ENCODE data around the gene CENPO.

The CENPO gene

DNA sequence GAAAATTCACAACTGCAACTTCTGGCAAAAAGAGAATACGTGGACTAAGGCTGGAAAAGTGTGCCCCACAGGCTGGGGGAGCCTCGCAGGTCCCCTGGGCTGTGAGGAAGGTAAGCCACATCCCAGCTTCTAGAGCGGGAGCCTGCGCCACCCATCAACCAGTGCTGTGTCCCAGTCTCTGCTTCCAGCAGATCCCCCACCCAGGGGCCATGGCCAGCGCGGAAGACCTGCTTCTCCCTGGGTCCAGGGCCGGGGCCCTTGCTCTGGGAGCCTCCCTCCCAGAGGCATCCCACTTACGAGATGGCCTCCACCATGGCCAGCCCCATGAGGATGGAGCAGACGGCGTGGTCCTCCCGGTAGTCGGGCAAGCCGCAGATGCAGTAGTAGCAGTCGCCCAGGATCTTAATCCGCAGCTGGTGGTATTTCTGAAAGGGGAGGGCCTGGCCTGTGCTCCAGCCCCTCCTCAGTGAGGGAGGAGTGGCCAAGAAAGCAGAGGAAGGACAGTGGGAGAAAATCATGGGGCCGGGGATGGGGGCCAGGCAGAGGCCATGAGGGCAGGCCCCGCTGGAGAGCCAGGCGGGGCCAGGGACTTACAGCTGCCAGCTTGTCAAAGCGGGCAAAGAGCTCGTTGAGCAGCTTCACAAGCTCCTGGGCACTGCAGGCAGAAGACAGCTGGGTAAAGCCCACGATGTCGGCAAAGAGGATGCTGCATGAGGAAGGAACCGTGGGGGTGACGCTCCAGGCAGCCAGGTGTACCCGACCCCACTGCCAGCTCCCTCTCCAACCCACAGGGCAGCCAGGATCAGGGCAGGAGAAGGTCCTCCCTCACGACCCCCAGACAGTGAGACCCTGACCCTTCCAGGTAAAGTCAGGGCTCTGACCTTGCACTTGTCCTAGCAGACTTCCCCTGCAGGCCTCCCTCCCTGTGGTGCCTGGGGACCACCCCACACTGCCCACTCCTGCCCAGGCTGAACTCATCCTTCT lies 48.0 kb downstream of the CENPO start:
- TF ChIP-seq POLR2A (IDR thresholded peaks at IDR 0.05; ENCODE audit: low read depth, low read length) (no peak), POLR2AphosphoS5 (IDR thresholded peaks at IDR 0.05; ENCODE audit: low read depth, low read length) (no peak), SPI1 (IDR thresholded peaks at IDR 0.05; ENCODE audit: low read depth, low read length) (no peak), PAX5 (IDR thresholded peaks at IDR 0.05; ENCODE audit: insufficient read depth, low read length, severe bottlenecking) (no peak), TAF1 (IDR thresholded peaks at IDR 0.05; ENCODE audit: low read depth, low read length) (no peak)
- FAIRE-seq = no peak

DNA sequence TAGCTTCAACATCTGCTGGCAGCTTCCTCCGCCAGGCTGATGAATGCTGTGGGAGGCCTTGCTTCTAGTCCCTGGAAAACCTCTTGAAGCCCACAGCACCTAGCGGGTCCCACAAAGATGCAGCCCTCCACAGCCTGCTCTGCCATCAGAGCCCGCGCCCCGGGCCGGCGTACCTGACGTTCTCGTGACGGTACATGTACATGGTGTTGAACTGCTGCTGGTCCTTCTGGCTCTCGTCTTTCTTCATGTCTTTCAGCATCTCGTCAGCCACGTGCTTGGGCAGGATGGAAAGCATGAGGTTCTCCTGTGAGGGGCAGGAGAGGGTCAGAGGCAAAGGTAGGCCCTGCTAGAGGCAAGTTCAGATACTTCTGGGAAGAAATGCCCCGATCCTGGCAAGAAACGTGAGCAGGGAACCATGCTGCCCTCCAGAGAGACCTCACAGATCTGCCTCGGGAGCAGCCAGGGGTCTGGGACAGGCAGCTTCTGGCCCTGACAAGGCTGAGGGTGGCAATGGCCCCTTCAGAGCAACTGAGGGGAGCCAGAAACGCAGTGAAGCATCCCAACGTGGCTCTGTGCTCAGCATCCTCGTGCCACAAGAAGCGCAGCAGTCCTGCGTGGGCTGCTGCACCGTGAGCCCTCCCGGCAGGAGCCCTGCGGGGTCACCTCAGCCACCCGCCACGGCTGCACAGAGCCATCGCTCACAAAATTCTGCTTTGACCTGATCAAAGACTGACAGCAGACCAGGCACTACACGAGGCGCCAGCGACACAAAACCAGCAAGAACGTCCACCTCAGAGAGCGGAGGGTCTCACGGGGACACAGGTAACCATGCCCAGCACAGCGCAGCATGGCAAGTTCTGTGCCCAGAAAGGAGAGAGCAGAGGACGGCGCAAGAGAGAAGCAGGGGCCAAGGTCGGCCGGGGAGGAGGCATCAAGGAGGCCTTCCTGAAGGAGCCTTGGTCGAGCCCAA lies 49.1 kb downstream of the CENPO start:
- TF ChIP-seq POU2F2 (IDR thresholded peaks at IDR 0.05; ENCODE audit: low read depth, low read length) (no peak), TAF1 (IDR thresholded peaks at IDR 0.05; ENCODE audit: low read depth, low read length) (no peak), SPI1 (IDR thresholded peaks at IDR 0.05; ENCODE audit: low read depth, low read length) (no peak), PAX5 (IDR thresholded peaks at IDR 0.05; ENCODE audit: insufficient read depth, low read length, severe bottlenecking) (no peak)
- no peak for FAIRE-seq

More for the DNA sequence above, 48.0 kb downstream of the CENPO start:
- DNase-seq (ENCODE audit: insufficient read length, low spot score) = no peak

DNA sequence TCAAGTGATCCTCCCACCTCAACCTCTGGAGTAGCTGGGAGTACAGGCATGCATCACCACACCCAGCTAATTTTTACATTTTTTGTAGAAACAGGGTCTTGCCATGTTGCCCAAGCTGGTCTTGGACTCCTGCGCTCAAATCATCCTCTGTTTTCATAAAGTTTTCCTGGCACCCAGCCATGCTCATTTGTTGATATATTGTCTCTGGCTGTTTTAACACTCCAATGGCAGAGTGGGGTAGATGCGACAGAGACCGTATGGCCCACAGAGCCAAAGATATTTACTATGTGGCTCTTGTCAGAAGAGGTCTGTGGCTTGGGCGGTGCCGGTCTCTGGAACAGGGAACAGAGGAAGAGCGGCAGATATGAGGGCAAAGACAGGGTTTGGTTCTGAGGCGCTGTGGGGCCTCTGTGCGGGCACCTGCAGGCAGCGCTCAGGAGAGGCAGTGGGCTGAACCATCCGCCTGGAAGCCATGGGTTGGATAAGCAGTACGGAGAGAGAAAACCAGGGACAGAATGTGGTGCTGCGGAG lies 50.2 kb downstream of the CENPO start:
- DNase-seq (ENCODE audit: insufficient read length, low spot score) (no peak), FAIRE-seq (no peak)
- TF ChIP-seq TAF1 (IDR thresholded peaks at IDR 0.05; ENCODE audit: low read depth, low read length) (no peak), SPI1 (IDR thresholded peaks at IDR 0.05; ENCODE audit: low read depth, low read length) (no peak), POLR2AphosphoS5 (IDR thresholded peaks at IDR 0.05; ENCODE audit: low read depth, low read length) (no peak), PAX5 (IDR thresholded peaks at IDR 0.05; ENCODE audit: insufficient read depth, low read length, severe bottlenecking) (no peak), POLR2A (IDR thresholded peaks at IDR 0.05; ENCODE audit: low read depth, low read length) (no peak), POU2F2 (IDR thresholded peaks at IDR 0.05; ENCODE audit: low read depth, low read length) (no peak)

More for the DNA sequence above, 49.1 kb downstream of the CENPO start:
- DNase-seq (ENCODE audit: insufficient read length, low spot score) = no peak

DNA sequence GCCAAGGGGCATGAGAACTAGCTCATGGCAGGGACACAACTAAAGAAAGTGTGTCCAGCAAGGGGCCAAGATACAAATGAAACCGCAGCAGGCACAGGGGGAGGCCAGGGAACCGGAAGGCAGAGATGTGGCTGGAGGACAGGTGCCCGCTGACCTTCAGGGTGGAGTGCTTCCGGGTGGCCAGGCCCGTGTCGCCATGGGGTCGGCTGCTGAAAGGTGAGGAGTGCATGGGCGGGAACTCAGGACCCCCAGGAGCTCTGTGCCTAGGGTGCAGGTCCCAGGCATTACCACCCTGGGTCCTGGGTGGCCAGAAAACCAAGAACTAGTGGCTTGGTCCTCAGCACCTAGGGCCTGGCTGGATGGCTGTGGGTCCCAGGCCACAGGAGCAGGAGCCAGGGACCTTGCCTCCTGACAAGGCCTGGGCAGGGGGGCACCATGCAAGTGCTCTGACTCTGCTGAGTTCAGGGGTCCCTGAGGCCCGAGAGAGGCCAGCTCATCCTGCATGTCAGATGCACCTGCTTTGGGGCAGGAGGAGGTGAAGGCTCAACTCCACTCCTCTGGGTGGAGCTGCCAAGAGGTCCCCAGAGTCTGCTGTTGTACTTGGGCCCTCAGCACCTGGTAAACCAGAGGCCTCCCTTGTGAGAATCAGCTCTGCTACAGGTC lies 50.9 kb downstream of the CENPO start:
- DNase-seq (ENCODE audit: insufficient read length, low spot score) (no peak), FAIRE-seq (no peak)
- no peak for TF ChIP-seq POLR2A (IDR thresholded peaks at IDR 0.05; ENCODE audit: low read depth, low read length)
- TF ChIP-seq POU2F2 (IDR thresholded peaks at IDR 0.05; ENCODE audit: low read depth, low read length) = no peak
- TF ChIP-seq PAX5 (IDR thresholded peaks at IDR 0.05; ENCODE audit: insufficient read depth, low read length, severe bottlenecking) = no peak
- no peak for TF ChIP-seq TAF1 (IDR thresholded peaks at IDR 0.05; ENCODE audit: low read depth, low read length)
- TF ChIP-seq POLR2AphosphoS5 (IDR thresholded peaks at IDR 0.05; ENCODE audit: low read depth, low read length) = no peak
- no peak for TF ChIP-seq SPI1 (IDR thresholded peaks at IDR 0.05; ENCODE audit: low read depth, low read length)

DNA sequence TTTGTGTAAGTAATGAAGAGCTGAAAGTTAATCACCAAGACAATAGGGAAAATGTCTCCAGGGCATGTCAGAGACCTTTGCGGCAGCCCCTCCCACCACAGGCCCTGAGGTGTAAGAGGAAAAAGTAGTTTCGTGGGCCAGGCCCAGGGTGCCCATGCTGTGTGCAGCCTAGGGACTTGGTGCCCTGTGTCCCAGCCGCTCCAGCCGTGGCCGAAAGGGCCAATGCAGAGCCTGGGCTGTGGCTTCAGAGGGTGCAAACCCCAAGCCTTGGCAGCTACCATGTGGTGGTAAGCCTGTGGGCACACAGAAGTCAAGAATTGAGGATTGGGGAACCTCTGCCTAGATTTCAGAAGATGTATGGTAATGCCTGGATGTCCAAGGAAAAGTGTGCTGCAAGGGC lies 52.5 kb downstream of the CENPO start:
- DNase-seq (ENCODE audit: insufficient read length, low spot score) = no peak
- TF ChIP-seq PAX5 (IDR thresholded peaks at IDR 0.05; ENCODE audit: insufficient read depth, low read length, severe bottlenecking) (no peak), TAF1 (IDR thresholded peaks at IDR 0.05; ENCODE audit: low read depth, low read length) (no peak), SPI1 (IDR thresholded peaks at IDR 0.05; ENCODE audit: low read depth, low read length) (no peak), POLR2AphosphoS5 (IDR thresholded peaks at IDR 0.05; ENCODE audit: low read depth, low read length) (no peak), POLR2A (IDR thresholded peaks at IDR 0.05; ENCODE audit: low read depth, low read length) (no peak), POU2F2 (IDR thresholded peaks at IDR 0.05; ENCODE audit: low read depth, low read length) (no peak)
- FAIRE-seq = no peak

DNA sequence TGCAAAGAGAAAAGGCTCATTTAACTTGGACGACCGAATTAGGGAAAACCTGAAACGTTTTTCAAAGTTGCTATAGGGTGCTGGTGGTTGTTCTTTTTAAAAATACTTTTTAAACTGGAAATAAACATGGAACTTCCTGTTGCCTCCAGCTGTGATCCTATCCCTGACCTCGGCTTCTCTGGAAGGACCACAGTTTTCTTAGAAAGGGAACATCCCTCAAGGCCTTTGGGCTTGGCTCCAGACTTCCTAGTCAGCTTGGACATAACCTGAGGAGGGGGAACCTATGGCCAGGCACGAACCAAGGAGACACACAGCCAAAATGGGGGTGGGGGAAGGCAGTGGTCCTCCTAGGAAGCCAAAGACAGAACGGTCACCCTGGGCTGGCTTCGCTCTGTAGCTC lies 57.7 kb downstream of the CENPO start:
- FAIRE-seq (no peak), DNase-seq (ENCODE audit: insufficient read length, low spot score) (no peak)
- TF ChIP-seq POLR2AphosphoS5 (IDR thresholded peaks at IDR 0.05; ENCODE audit: low read depth, low read length) (no peak), POLR2A (IDR thresholded peaks at IDR 0.05; ENCODE audit: low read depth, low read length) (no peak), POU2F2 (IDR thresholded peaks at IDR 0.05; ENCODE audit: low read depth, low read length) (no peak), PAX5 (IDR thresholded peaks at IDR 0.05; ENCODE audit: insufficient read depth, low read length, severe bottlenecking) (no peak), TAF1 (IDR thresholded peaks at IDR 0.05; ENCODE audit: low read depth, low read length) (no peak), SPI1 (IDR thresholded peaks at IDR 0.05; ENCODE audit: low read depth, low read length) (no peak)

DNA sequence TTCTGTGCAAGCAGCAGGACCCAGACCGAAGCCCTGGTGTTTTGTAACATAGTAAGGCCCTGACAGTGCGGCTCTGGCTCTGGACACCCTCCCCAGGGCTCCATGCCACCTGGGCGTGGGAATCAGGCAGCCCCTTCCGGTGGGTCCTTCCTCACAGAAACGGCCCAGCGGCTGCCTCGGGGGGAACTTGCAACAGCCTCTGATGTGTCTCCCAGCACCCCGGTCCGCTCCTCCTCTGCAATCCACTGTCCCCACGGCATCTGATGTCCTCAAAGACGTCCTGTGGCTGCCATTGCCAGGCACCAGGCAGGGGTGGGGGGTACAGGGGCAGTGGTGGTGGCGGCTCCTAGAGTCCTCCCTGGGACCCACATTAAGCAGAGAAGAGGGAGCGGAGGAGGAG lies 58.8 kb downstream of the CENPO start:
- TF ChIP-seq POLR2A (IDR thresholded peaks at IDR 0.05; ENCODE audit: low read depth, low read length) (no peak), SPI1 (IDR thresholded peaks at IDR 0.05; ENCODE audit: low read depth, low read length) (no peak), POLR2AphosphoS5 (IDR thresholded peaks at IDR 0.05; ENCODE audit: low read depth, low read length) (no peak), POU2F2 (IDR thresholded peaks at IDR 0.05; ENCODE audit: low read depth, low read length) (no peak), TAF1 (IDR thresholded peaks at IDR 0.05; ENCODE audit: low read depth, low read length) (no peak), PAX5 (IDR thresholded peaks at IDR 0.05; ENCODE audit: insufficient read depth, low read length, severe bottlenecking) (no peak)
- FAIRE-seq (no peak), DNase-seq (ENCODE audit: insufficient read length, low spot score) (no peak)

DNA sequence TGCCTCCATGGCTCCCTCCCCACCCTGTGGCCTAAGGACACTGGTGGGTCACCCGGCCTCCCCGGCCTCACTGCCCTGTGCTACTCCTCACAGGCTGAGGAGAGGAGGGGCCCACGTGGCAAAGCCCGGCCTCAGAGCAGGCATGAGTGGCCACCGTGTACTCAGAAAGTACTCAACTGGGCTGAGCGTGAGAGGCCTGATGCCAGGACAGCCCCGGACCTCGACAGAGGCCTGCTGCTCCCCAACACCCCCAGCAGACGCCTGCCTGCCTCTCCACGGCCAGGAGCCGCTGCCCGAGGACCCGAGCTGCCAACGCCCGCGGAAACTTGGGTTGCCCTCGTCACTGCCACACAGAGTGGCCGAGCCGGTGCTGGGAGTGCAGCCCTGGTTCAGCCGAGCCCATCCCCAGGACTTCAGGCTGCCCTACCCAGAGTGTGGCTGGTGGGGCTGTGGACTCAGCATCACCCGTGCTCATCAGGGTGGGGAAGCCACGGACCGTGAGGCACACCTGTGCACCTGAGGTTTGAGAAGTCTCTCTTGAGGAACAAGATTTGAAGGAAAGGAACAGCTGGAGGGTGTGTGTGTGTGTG lies 59.3 kb downstream of the CENPO start:
- DNase-seq (ENCODE audit: insufficient read length, low spot score) (no peak), FAIRE-seq (no peak)
- no peak for TF ChIP-seq PAX5 (IDR thresholded peaks at IDR 0.05; ENCODE audit: insufficient read depth, low read length, severe bottlenecking)
- no peak for TF ChIP-seq SPI1 (IDR thresholded peaks at IDR 0.05; ENCODE audit: low read depth, low read length)
- no peak for TF ChIP-seq TAF1 (IDR thresholded peaks at IDR 0.05; ENCODE audit: low read depth, low read length)
